Ovary (tissue), 9 donors: ENCODE data around the gene CAMTA1. TPM values are rescaled to one million over a fixed set of nuclear protein-coding genes. Genes with fewer than 3 reads are reported as not detected.
"Not testable (repeated sequence)": the region's sequence is repeated elsewhere in the genome, so short reads cannot be mapped to it uniquely, and the experiment has no call there.

Experiments used
- DNase-seq, 5 donors: peaks; one replicate each; pipeline ENCODE4 v3.0.0-alpha.2; 2019 to 2020
- H3K27ac ChIP-seq, 2 donors: fragments of 200-600 bp; one replicate each; pipeline versions ENCODE4 v1.5.1 to v1.8.0; 2019 to 2022
- H3K27me3 ChIP-seq: fragments of 200-600 bp; one replicate; pipeline ENCODE4 v1.8.0; 2022
- H3K36me3 ChIP-seq: fragments of 200-600 bp; sonication (generic); one replicate; pipeline ENCODE4 v1.5.1; 2019
- H3K4me1 ChIP-seq: one replicate; pipeline ENCODE4 v1.8.1; 2013; ENCODE audit warnings: mild to moderate bottlenecking, moderate library complexity; ENCODE audit not compliant: insufficient read depth
- H3K4me3 ChIP-seq: fragments of 200-600 bp; sonication (generic); one replicate; pipeline ENCODE4 v1.5.1; 2017
- H3K9me3 ChIP-seq, 2 donors: fragments of 200-600 bp in 1 of 2; sonication (generic) in 1 of 2; one replicate each; pipeline versions ENCODE4 v1.5.1 to v1.8.1; 2013 to 2019; ENCODE audit warnings: mild to moderate bottlenecking in 1 of 2, moderate library complexity in 1 of 2
- EP300 ChIP-seq: sonication (generic); formaldehyde crosslinking; IDR thresholded peaks from one replicate; pipeline ENCODE4 v1.6.1; 2017; ENCODE audit warnings: antibody characterized with exemption
- POLR2A ChIP-seq: fragments of 450-650 bp; IDR thresholded peaks from one replicate; pipeline ENCODE4 v1.6.1; 2017; ENCODE audit warnings: antibody characterized with exemption, mild to moderate bottlenecking, moderate library complexity
- WGBS, 3 donors: extraction: QIAGEN DNeasy Blood & Tissue Kit in 1 of 3; methylation state at CpG; one replicate each; pipeline versions ENCODE4 v1.1.5 to v1.1.7; 2013 to 2017; 5-methylcytosine and 5-hydroxymethylcytosine counted together
- intact Hi-C, 4 donors: fragments of 100-400 bp; cut with DNase I; formaldehyde crosslinking; loops; one replicate each; pipeline versions ENCODE4 v1.11.0 to v1.15.1; 2022 to 2023
- polyA plus RNA-seq, 2 donors: library from polyadenylated mRNA; stranded (reverse); fragments of 200-250 nt in 1 of 2; fragments of 350-450 nt in 1 of 2; fragmentation: Illumina TruSeq in 1 of 2; extraction: RNeasy Lipid Tissue Mini Kit (QIAGEN cat#74804) in 1 of 2; gene quantifications; one replicate each; pipeline ENCODE4 v1.2.3, GENCODE V29; 2013 to 2014
- total RNA-seq, 7 donors: library from RNA; depleted of rRNA in 2 of 7; stranded (reverse); fragments of >200 nt in 2 of 7; fragmentation: NEBNext Ultra II Directional in 3 of 7; extraction: Animal tissue kit (Norgen Biotek cat#: 25700) in 3 of 7; gene quantifications; one replicate each; pipeline versions ENCODE4 v1.1.0 to v1.2.4, GENCODE V29; 2016 to 2023
- TF ChIP-seq, protein P1 (sequence below), 3 donors: fragments of 450-650 bp in 2 of 3; fragments of 200-600 bp in 1 of 3; IDR thresholded peaks; one replicate each; pipeline versions ENCODE4 v1.5.1 to v1.8.0; 2016 to 2022; ENCODE audit warnings: antibody characterized with exemption in 3 of 3, mild to moderate bottlenecking in 1 of 3
- donor health status: DM: no; HTN: no; CAD: no; lungs with moderate emphysema.
- donor health status: DM: no; HTN: no; CAD: no.
- donor health status: Bipolar disorder and iron deficiency.
- donor health status: DM: yes; HTN: yes; CAD: no.
- donor health status: DM: no; HTN: no; CAD: no.
- donor health status: DM: yes; HTN: yes; CAD: no.

Gene CAMTA1
- total and polyA plus RNA-seq, 9 donors: 51.1 to 150 (median 67.4) TPM

DNA sequence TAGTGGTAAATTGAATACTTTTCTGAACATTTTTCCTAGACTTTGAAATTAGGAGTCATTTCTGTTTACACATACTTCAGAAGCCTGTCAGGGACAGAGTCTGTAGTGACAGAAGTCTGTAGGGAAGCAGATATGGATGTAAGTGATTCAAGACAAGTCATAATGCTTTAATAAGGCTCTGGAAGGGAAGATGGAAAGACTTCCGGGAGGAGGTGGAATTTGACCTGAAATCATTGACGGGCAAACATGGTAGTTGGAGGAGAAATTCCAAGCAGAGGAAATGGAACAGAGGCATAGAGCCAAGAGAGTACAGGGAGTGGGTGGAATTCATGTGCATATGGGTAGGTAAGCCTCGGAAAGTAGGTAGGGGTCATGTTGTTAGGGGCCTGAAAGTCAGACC lies 22.5 kb downstream of the CAMTA1 start:
- intact Hi-C loops: no loop called here
- no peaks in the 10 kb centered on the region for H3K36me3 ChIP-seq
- peaks cover 21% of the 10 kb centered on the region for H3K4me1 ChIP-seq
- H3K4me3 ChIP-seq: no peak overlapping the region
- no peaks in the 10 kb centered on the region for H3K9me3 ChIP-seq
- TF ChIP-seq, protein P1, sequence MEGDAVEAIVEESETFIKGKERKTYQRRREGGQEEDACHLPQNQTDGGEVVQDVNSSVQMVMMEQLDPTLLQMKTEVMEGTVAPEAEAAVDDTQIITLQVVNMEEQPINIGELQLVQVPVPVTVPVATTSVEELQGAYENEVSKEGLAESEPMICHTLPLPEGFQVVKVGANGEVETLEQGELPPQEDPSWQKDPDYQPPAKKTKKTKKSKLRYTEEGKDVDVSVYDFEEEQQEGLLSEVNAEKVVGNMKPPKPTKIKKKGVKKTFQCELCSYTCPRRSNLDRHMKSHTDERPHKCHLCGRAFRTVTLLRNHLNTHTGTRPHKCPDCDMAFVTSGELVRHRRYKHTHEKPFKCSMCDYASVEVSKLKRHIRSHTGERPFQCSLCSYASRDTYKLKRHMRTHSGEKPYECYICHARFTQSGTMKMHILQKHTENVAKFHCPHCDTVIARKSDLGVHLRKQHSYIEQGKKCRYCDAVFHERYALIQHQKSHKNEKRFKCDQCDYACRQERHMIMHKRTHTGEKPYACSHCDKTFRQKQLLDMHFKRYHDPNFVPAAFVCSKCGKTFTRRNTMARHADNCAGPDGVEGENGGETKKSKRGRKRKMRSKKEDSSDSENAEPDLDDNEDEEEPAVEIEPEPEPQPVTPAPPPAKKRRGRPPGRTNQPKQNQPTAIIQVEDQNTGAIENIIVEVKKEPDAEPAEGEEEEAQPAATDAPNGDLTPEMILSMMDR (IDR thresholded peaks at IDR 0.05): no peak
- TF ChIP-seq POLR2A (no peak), EP300 (no peak)
- no peaks in the 10 kb centered on the region for H3K27me3 ChIP-seq
- DNase-seq: no peak
- H3K27ac ChIP-seq: no peak overlapping the region
- WGBS, 3 donors: 77 to 86% (median 82%) methylated on average over 3 of the region's 3 CpGs

DNA sequence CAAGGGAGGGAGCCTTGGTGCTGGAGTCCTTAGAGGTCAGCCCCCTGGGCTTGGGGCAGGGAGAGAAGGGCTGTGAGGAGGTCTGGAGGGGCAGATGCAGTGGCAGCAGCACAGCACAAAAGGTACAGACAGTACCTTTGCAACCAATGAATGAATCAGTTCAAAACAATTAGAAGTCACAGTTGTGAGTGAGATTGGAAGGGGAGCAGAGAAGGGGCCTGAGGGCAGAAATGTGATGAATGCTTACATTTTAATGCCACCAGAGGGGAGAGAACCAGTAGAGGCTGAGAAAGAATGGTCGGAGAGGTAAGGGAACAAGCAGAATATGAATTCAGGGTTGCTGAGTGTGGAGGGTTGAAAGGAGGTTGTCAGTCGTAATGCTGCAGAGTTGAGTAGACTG lies 24.2 kb downstream of the CAMTA1 start:
- Histone ChIP-seq H3K36me3 (no peaks in the 10 kb centered on the region), H3K4me3 (no peak overlapping the region), H3K27ac (no peak overlapping the region), H3K4me1 (peaks cover 9% of the 10 kb centered on the region), H3K9me3 (no peaks in the 10 kb centered on the region), H3K27me3 (no peaks in the 10 kb centered on the region)
- no peak for TF ChIP-seq POLR2A
- no peak for TF ChIP-seq EP300
- TF ChIP-seq, protein P1 (IDR thresholded peaks at IDR 0.05): no peak
- 96 to 98% (median 97%) methylated on average over 2 of the region's 2 CpGs for WGBS, 3 donors
- intact Hi-C loops: no loop called here
- DNase-seq: no peak

DNA sequence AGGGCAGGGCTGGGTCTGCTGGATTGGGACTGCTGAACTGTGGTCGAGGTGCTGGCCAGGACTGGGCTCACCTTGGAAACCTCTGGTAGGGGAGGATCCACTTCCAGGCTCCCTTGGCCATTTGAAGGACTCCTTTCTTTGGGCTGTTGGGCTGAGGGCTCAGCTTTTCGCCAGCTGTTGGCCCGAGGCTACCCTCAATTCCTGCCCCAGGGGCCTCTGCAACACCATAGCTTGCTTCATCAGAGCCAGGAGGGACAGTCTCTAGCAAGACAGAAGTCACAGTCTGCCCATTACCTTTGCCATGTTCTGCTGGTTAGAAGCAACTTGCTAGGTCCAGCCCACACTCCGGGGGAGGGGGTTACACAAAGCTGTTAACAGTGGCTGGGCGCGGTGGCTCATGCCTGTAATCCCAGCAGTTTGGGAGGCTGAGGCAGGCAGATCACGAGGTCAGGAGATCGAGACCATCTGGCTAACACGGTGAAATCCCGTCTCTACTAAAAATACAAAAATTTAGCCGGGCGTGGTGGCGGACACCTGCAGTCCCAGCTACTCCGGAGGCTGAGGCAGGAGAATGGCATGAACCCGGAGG lies 25.0 kb downstream of the CAMTA1 start:
- intact Hi-C loops, H3K27me3 ChIP-seq, H3K36me3 ChIP-seq, H3K9me3 ChIP-seq, DNase-seq, H3K4me3 ChIP-seq, H3K27ac ChIP-seq, H3K4me1 ChIP-seq: not testable (repeated sequence)
- 95 to 98% (median 97%) methylated on average over 15 of the region's 15 CpGs for WGBS, 3 donors

DNA sequence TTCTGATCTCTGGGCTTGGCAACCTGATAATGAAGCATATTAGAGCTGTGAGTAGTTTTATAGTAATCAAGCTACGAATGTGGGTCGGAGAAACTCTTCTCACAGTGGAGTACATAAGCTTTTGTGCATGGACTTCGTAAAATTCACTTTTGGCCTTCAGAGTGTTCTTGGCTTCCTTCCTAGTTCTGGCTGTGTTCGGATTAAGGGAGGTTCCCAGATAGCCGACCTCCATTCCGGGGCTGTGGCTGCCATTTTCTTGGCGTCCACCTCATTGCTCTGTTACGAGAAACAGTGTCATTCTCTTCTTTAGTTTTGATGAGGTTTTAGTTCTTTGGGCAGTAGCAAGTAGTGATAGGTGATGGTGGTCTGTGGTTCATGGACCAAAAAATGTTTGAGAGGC lies 26.3 kb downstream of the CAMTA1 start:
- peaks cover 9% of the 10 kb centered on the region for H3K4me1 ChIP-seq
- peak overlapping the region in 1 of 2 donors; percentile 4 for H3K27ac ChIP-seq
- 5 to 8% (median 8%) methylated on average over 8 of the region's 8 CpGs for WGBS, 3 donors
- no peak overlapping the region for H3K4me3 ChIP-seq
- no peaks in the 10 kb centered on the region for H3K36me3 ChIP-seq
- H3K9me3 ChIP-seq: no peaks in the 10 kb centered on the region
- peak; percentile 39 to 61 (median 47) for DNase-seq
- TF ChIP-seq POLR2A: no peak
- TF ChIP-seq, protein P1 (IDR thresholded peaks at IDR 0.05): no peak
- TF ChIP-seq EP300: no peak
- H3K27me3 ChIP-seq: no peaks in the 10 kb centered on the region
- intact Hi-C loops: no loop called here

DNA sequence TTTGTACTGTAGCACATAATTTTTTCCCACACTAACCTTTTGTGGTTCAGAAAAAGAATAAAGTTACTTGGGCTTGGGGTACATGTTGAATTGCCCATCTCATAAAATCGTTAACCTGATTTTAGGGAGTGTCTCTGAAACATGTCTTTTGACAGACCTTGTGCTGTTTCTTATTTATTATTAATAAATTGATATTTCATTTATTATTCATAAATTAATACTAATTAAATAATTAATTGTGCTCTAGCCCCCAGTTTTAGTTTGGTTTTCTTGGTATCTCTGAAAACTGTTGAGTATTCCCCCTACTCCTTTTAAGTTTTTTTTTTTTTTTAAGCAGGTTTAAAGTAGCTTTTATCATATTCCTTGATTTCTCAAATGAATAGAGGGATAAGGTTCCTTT lies 27.9 kb downstream of the CAMTA1 start:
- TF ChIP-seq, protein P1 (IDR thresholded peaks at IDR 0.05): no peak
- TF ChIP-seq EP300 (no peak), POLR2A (no peak)
- Histone ChIP-seq H3K27me3 (no peaks in the 10 kb centered on the region), H3K27ac (no peak overlapping the region), H3K4me1 (peaks cover 9% of the 10 kb centered on the region), H3K4me3 (no peak overlapping the region), H3K9me3 (no peaks in the 10 kb centered on the region), H3K36me3 (no peaks in the 10 kb centered on the region)
- 90 to 95% (median 92%) methylated on average over 1 of the region's 1 CpG for WGBS, 3 donors
- intact Hi-C loops: no loop called here
- DNase-seq: no peak
